Endothelial cell of umbilical vein (primary cell): ENCODE data around the gene NOP9. TPM values are rescaled to one million over a fixed set of nuclear protein-coding genes. Genes with fewer than 3 reads are reported as not detected.

Source experiments
- BruUV-seq: library from RNA; stranded (reverse); fragments of 400-500 nt; replicated peaks from 2 replicates; lab custom pipeline; 2021; lab: Mats Ljungman, UMichigan
- CTCF ChIA-PET: fragments of 300-600, 350-600 bp; sonication (Branson Sonifier 250); formaldehyde crosslinking; loops from one replicate; lab custom pipeline; 2021; ENCODE audit warnings: antibody characterized with exemption, inconsistent platforms; lab: Charles Lee
- POLR2A ChIA-PET: fragments of 300-600, 350-600 bp; sonication (Branson Sonifier 250); formaldehyde crosslinking; loops from one replicate; lab custom pipeline; 2021; ENCODE audit warnings: antibody characterized with exemption, inconsistent platforms; lab: Charles Lee
- DNase-seq: peaks from one replicate; pipeline ENCODE4 v3.0.0-alpha.2; 2011; ENCODE audit warnings: low read depth, low spot score
- FAIRE-seq: peaks from 2 replicates; lab custom pipeline; 2011; peaks lifted over from hg19 to GRCh38; lab: Jason Lieb, UNC
- H2AFZ ChIP-seq: 2 replicates; pipeline ENCODE4 v1.6.0; 2012; ENCODE audit warnings: low read depth, low read length, control low read depth, inconsistent platforms
- H3K27ac ChIP-seq: 2 replicates; pipeline ENCODE4 v1.5.1; 2011; ENCODE audit warnings: low read depth, mild to moderate bottlenecking, control low read depth, low read length, moderate library complexity; ENCODE audit not compliant: insufficient read depth
- H3K27me3 ChIP-seq, 2 experiments: 2 replicates each; pipeline versions ENCODE4 v1.6.0 to v1.6.1; 2011; ENCODE audit warnings: low read length in 2 of 2, mixed read lengths in 1 of 2; ENCODE audit not compliant: control insufficient read depth in 2 of 2, insufficient read depth in 2 of 2
- H3K36me3 ChIP-seq, 2 experiments: 2 replicates in 1 of 2; 3 replicates in 1 of 2; pipeline ENCODE4 v1.5.1; 2011; ENCODE audit warnings: low read length in 2 of 2, mild to moderate bottlenecking in 1 of 2, moderate library complexity in 1 of 2; ENCODE audit not compliant: control insufficient read depth in 2 of 2, insufficient read depth in 2 of 2; ENCODE audit errors: extremely low read depth in 1 of 2
- H3K4me1 ChIP-seq: 3 replicates; pipeline ENCODE4 v1.5.1; 2011; ENCODE audit warnings: mild to moderate bottlenecking, low read length; ENCODE audit not compliant: control insufficient read depth, insufficient read depth; ENCODE audit errors: extremely low read depth
- H3K4me2 ChIP-seq: 2 replicates; pipeline ENCODE4 v1.6.1; 2011; ENCODE audit warnings: low read length, control low read depth, mixed read lengths; ENCODE audit not compliant: insufficient read depth
- H3K4me3 ChIP-seq, 3 experiments: fragments of 200-600 bp in 1 of 3; sonication (generic), shearing (Covaris generic) in 1 of 3; replicated peaks in 1 of 3; 2 replicates each; pipeline ENCODE4 v1.5.1; 2011 to 2016; ENCODE audit warnings: control low read depth in 3 of 3, low read length in 3 of 3, mild to moderate bottlenecking in 2 of 3, inconsistent platforms in 1 of 3, low read depth in 1 of 3, moderate library complexity in 1 of 3; ENCODE audit not compliant: insufficient read depth in 1 of 3
- H3K79me2 ChIP-seq: 2 replicates; pipeline ENCODE4 v1.6.0; 2012; ENCODE audit warnings: low read length, inconsistent platforms; ENCODE audit not compliant: control insufficient read depth, insufficient read depth
- H3K9ac ChIP-seq: replicated peaks from 2 replicates; pipeline ENCODE3; 2011; ENCODE audit warnings: low read length, control low read depth; ENCODE audit not compliant: insufficient read depth; ENCODE audit errors: extremely low read depth
- H3K9me1 ChIP-seq: replicated peaks from 3 replicates; pipeline ENCODE4 v1.6.0; 2011; ENCODE audit warnings: mild to moderate bottlenecking, low read length; ENCODE audit not compliant: control insufficient read depth, insufficient read depth; ENCODE audit errors: extremely low read depth
- H3K9me3 ChIP-seq: replicated peaks from 2 replicates; pipeline ENCODE4 v1.5.1; 2012; ENCODE audit warnings: low read length, inconsistent platforms; ENCODE audit not compliant: control insufficient read depth, insufficient read depth
- H4K20me1 ChIP-seq: replicated peaks from 2 replicates; pipeline ENCODE3; 2011; ENCODE audit warnings: mild to moderate bottlenecking, low read length; ENCODE audit not compliant: control insufficient read depth, insufficient read depth; ENCODE audit errors: extremely low read depth
- EZH2 ChIP-seq: IDR thresholded peaks from 2 replicates; pipeline ENCODE4 v1.6.1; 2012; ENCODE audit warnings: borderline replicate concordance, low read depth, mild to moderate bottlenecking, moderate library complexity, low read length, inconsistent platforms; ENCODE audit not compliant: severe bottlenecking
- FOS ChIP-seq: IDR thresholded peaks from 2 replicates; pipeline ENCODE4 v1.6.1; 2011; ENCODE audit warnings: mild to moderate bottlenecking, low read length, moderate library complexity, borderline replicate concordance; ENCODE audit not compliant: insufficient read depth
- GATA2 ChIP-seq: IDR thresholded peaks from 2 replicates; pipeline ENCODE4 v1.7.0; 2011; ENCODE audit warnings: low read depth, mild to moderate bottlenecking, moderate library complexity, mixed read lengths, low read length; ENCODE audit not compliant: insufficient read length, insufficient read depth
- JUN ChIP-seq: IDR thresholded peaks from 2 replicates; pipeline ENCODE4 v1.6.1; 2011; ENCODE audit warnings: borderline replicate concordance, low read depth; ENCODE audit not compliant: insufficient read length, insufficient read depth
- MYC ChIP-seq: IDR thresholded peaks from one replicate; pipeline ENCODE4 v1.6.1; 2011; ENCODE audit warnings: mild to moderate bottlenecking, low read depth, low read length
- POLR2A ChIP-seq: IDR thresholded peaks from 2 replicates; pipeline ENCODE4 v1.6.1; 2012; ENCODE audit warnings: low read depth, mild to moderate bottlenecking, control low read depth, low read length
- POLR2AphosphoS5 ChIP-seq: IDR thresholded peaks from 2 replicates; pipeline ENCODE4 v1.6.1; 2012; ENCODE audit warnings: low read depth, mild to moderate bottlenecking, control low read depth, low read length, moderate library complexity; ENCODE audit not compliant: insufficient read depth
- dilution Hi-C: fragments of 300-500 bp; cut with MboI; formaldehyde crosslinking; loops from one replicate; pipeline ENCODE4 v1.15.0; 2019; ENCODE audit warnings: low sequenced_read_pairs; ENCODE audit not compliant: extremely low pct_ligation_motif_present
- intact Hi-C: fragments of 100-400 bp; cut with micrococcal nuclease; formaldehyde crosslinking; loops from one replicate; pipeline ENCODE4 v1.10.0; 2022
- polyA plus RNA-seq, 4 experiments: library from polyadenylated mRNA; depleted of rRNA in 3 of 4; stranded (reverse) in 3 of 4; unstranded in 1 of 4; fragments of >200 nt; gene quantifications; 2 replicates each; pipeline versions ENCODE4 v1.2.1 to v1.2.3, GENCODE V29; 2011 to 2012; ENCODE audit warnings: missing spikeins in 1 of 4
- total RNA-seq: library from RNA; stranded (reverse); gene quantifications from 2 replicates; pipeline ENCODE4 v1.2.3, GENCODE V29; 2021
- TF ChIP-seq, protein P1 (sequence below): IDR thresholded peaks from 2 replicates; pipeline ENCODE4 v1.6.1; 2011; ENCODE audit not compliant: insufficient read depth, insufficient read length
- TF ChIP-seq, protein P2 (sequence below), 2 donors: IDR thresholded peaks; 1 replicate in 1 of 2; 2 replicates in 1 of 2; pipeline ENCODE4 v1.5.1; 2011; ENCODE audit warnings: low read length in 2 of 2, mild to moderate bottlenecking in 2 of 2, moderate library complexity in 2 of 2, control low read depth in 1 of 2, inconsistent platforms in 1 of 2, low read depth in 1 of 2; ENCODE audit not compliant: insufficient read depth in 1 of 2; ENCODE audit errors: extremely low read depth in 1 of 2

Gene NOP9
- total and polyA plus RNA-seq, 2 donors (not counting 3 experiments of a cell fraction or from before 2014, with no cell fraction given), result 16.2 to 31.0 TPM

DNA sequence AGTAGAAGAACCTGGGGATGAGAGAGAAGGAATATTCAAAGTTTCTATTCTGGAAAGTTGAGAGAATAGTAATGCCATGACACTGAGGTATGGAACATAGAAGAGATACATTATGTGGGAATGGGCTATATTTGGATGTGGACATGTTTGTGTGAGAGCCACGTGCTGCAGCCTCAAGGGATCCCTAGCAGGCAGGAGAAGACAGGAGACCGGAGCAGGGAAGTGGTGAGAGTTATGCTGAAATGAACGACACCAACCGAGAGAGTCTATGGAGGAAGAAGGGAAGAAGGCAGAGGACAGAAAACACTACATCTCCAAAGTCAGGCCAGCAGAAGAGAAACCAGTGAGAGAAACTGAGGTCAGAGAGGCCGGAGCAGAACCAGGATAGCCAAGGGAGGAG, 50.1 kb downstream of the NOP9 start:
- H2AFZ ChIP-seq, result no peak overlapping the region
- no peaks in the 10 kb centered on the region for H3K9me1 ChIP-seq
- DNase-seq (no peak), FAIRE-seq (no peak)
- no peaks in the 10 kb centered on the region for H4K20me1 ChIP-seq
- no peaks in the 10 kb centered on the region for H3K36me3 ChIP-seq
- no peak overlapping the region for H3K4me3 ChIP-seq
- H3K27me3 ChIP-seq, result peaks cover 30 to 35% of the 10 kb centered on the region in 2 experiments
- no peaks in the 10 kb centered on the region for H3K79me2 ChIP-seq
- CTCF ChIA-PET, result interaction anchor here (0.9 to 1.2 kb wide), 4 partner anchors 12 to 16 kb away, joined by 3 to 5 read pairs (median 3); no protein-coding TSS in a partner anchor
- POLR2A ChIA-PET, result no interaction called here
- intact Hi-C loops, result no loop called here
- no peaks in the 10 kb centered on the region for H3K9me3 ChIP-seq
- BruUV-seq, result no TSS peak
- TF ChIP-seq EZH2 (no peak), MYC (no peak), FOS (no peak), JUN (no peak), GATA2 (no peak), POLR2AphosphoS5 (no peak), POLR2A (no peak)
- TF ChIP-seq, protein P1, sequence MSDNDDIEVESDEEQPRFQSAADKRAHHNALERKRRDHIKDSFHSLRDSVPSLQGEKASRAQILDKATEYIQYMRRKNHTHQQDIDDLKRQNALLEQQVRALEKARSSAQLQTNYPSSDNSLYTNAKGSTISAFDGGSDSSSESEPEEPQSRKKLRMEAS, result no peak
- TF ChIP-seq, protein P2, sequence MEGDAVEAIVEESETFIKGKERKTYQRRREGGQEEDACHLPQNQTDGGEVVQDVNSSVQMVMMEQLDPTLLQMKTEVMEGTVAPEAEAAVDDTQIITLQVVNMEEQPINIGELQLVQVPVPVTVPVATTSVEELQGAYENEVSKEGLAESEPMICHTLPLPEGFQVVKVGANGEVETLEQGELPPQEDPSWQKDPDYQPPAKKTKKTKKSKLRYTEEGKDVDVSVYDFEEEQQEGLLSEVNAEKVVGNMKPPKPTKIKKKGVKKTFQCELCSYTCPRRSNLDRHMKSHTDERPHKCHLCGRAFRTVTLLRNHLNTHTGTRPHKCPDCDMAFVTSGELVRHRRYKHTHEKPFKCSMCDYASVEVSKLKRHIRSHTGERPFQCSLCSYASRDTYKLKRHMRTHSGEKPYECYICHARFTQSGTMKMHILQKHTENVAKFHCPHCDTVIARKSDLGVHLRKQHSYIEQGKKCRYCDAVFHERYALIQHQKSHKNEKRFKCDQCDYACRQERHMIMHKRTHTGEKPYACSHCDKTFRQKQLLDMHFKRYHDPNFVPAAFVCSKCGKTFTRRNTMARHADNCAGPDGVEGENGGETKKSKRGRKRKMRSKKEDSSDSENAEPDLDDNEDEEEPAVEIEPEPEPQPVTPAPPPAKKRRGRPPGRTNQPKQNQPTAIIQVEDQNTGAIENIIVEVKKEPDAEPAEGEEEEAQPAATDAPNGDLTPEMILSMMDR (IDR thresholded peaks at IDR 0.05; ENCODE audit: extremely low read depth in 1 of 2, insufficient read depth in 1 of 2, low read depth in 1 of 2, low read length in 2 of 2), result no peak
- no peak overlapping the region for H3K4me2 ChIP-seq
- dilution Hi-C loops, result no loop called here
- no peaks in the 10 kb centered on the region for H3K4me1 ChIP-seq
- H3K27ac ChIP-seq, result no peak overlapping the region
- H3K9ac ChIP-seq, result no peak overlapping the region
